ENCODE data around the gene NAT14. TPM values are rescaled to one million over a fixed set of nuclear protein-coding genes. Genes with fewer than 3 reads are reported as not detected.
"Not testable (repeated sequence)": the region's sequence is repeated elsewhere in the genome, so short reads cannot be mapped to it uniquely, and the experiment has no call there.

Gene NAT14
- total RNA-seq, 2 experiments from 2014 or later, result 10.5 to 14.7 TPM

- no peak for ATAC-seq (ENCODE audit: poor library complexity)
- CTCF ChIA-PET, result no interaction called here
These were observed 43.2 kb downstream of the NAT14 start for GRCh38 chr19:55528030-55528803.

DNA sequence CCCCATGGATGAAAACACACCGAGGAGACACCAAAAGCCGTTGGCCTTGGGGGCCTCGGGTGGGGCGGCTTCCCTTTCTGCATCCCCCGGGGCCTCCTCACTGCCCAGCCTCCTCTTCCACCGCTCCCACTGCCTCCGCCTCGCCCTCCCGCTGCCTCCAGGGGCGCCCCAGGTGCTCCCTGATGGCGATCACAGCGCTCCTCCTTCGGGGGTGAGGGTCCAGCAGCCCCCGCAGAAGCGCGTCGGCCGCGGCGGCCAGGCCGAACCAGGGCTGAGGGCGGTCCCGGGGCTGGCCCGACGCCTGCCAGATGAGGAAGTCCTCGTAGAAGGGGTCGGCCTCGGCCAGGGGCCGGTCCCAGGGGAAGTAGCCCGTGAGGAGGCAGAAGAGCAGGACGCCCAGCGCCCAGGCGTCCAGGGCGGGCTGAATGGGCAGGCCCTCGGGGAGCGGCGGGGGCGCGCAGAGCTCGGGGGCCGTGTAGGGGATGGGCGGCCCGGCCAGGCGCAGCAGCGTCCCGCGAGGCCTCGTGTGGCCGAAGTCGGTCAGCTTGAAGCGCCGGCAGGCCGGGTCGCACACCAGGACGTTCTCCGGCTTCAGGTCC, 44.7 kb downstream of the NAT14 start:
- H3K27ac Mint-ChIP-seq, result no peak overlapping the region
- ChIA-PET CTCF (no interaction called here), POLR2A (no interaction called here)
- no peaks in the 10 kb centered on the region for H3K9me3 ChIP-seq (ENCODE audit: control insufficient read depth in 1 of 2, insufficient read depth in 1 of 2, low read length in 2 of 2)
- no peak overlapping the region for H3K4me3 ChIP-seq (ENCODE audit: low read length)
- no peaks in the 10 kb centered on the region for H3K27me3 ChIP-seq (ENCODE audit: control insufficient read depth in 1 of 2, insufficient read depth in 2 of 2, low read length in 2 of 2)
- intact Hi-C loops (cut with DNase I, micrococcal nuclease), result no loop called here
- H3K36me3 ChIP-seq (ENCODE audit: insufficient read depth, low read length), result no peaks in the 10 kb centered on the region
- no peak overlapping the region for H3K27ac ChIP-seq (ENCODE audit: low read depth in 1 of 2, low read length in 2 of 2)
- H3K4me1 ChIP-seq (ENCODE audit: insufficient read depth, low read length), result no peaks in the 10 kb centered on the region
- peak in 1 of 14 experiments; percentile 12 for DNase-seq
- no peak for ATAC-seq (ENCODE audit: poor library complexity)
- no peaks in the 10 kb centered on the region for H3K27me3 Mint-ChIP-seq
- no peaks in the 10 kb centered on the region for H3K9me3 Mint-ChIP-seq
- H3K36me3 Mint-ChIP-seq (ENCODE audit: low read depth), result no peaks in the 10 kb centered on the region
- H3K4me1 Mint-ChIP-seq (ENCODE audit: low read depth), result no peaks in the 10 kb centered on the region
- TF ChIP-seq, protein P1, sequence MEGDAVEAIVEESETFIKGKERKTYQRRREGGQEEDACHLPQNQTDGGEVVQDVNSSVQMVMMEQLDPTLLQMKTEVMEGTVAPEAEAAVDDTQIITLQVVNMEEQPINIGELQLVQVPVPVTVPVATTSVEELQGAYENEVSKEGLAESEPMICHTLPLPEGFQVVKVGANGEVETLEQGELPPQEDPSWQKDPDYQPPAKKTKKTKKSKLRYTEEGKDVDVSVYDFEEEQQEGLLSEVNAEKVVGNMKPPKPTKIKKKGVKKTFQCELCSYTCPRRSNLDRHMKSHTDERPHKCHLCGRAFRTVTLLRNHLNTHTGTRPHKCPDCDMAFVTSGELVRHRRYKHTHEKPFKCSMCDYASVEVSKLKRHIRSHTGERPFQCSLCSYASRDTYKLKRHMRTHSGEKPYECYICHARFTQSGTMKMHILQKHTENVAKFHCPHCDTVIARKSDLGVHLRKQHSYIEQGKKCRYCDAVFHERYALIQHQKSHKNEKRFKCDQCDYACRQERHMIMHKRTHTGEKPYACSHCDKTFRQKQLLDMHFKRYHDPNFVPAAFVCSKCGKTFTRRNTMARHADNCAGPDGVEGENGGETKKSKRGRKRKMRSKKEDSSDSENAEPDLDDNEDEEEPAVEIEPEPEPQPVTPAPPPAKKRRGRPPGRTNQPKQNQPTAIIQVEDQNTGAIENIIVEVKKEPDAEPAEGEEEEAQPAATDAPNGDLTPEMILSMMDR (IDR thresholded peaks at IDR 0.05), result no peak
- no peak overlapping the region for H3K4me3 Mint-ChIP-seq

More at GRCh38 chr19:55528030-55528803, 43.2 kb downstream of the NAT14 start:
- DNase-seq, result no peak
- no peaks in the 10 kb centered on the region for H3K27me3 ChIP-seq (ENCODE audit: control insufficient read depth in 1 of 2, insufficient read depth in 2 of 2, low read length in 2 of 2)
- H3K4me3 ChIP-seq (ENCODE audit: low read length), result no peak overlapping the region
- Mint-ChIP-seq H3K9me3 (no peaks in the 10 kb centered on the region), H3K36me3 (ENCODE audit: low read depth) (no peaks in the 10 kb centered on the region), H3K27me3 (no peaks in the 10 kb centered on the region), H3K27ac (no peak overlapping the region), H3K4me1 (ENCODE audit: low read depth) (no peaks in the 10 kb centered on the region), H3K4me3 (no peak overlapping the region)
- H3K27ac ChIP-seq (ENCODE audit: low read depth in 1 of 2, low read length in 2 of 2), result no peak overlapping the region
- H3K9me3 ChIP-seq (ENCODE audit: control insufficient read depth in 1 of 2, insufficient read depth in 1 of 2, low read length in 2 of 2), result no peaks in the 10 kb centered on the region
- H3K36me3 ChIP-seq (ENCODE audit: insufficient read depth, low read length), result no peaks in the 10 kb centered on the region
- TF ChIP-seq, protein P1 (IDR thresholded peaks at IDR 0.05), result no peak
- no peaks in the 10 kb centered on the region for H3K4me1 ChIP-seq (ENCODE audit: insufficient read depth, low read length)
- intact Hi-C loops (cut with DNase I, micrococcal nuclease), result no loop called here
- POLR2A ChIA-PET, result no interaction called here

DNA sequence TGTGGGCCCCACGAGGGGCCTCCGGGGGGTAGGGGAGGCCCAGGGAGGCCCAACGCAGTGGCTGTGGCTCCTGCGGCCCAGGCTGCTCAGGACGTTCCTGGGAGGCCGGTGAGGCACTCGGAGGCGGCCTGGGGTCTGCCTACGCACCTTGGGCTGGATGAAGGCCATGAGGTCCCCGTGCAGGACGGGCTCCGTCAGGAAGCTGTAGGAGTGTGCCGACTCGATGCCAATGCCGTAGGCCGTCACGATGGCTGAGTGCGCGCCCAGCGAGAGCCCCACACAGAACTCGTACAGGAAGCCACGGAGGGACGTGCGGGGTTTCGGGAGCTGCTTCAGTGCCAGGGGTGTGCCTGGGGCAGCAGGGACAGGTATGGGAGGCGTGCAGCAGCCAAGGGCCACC, 46.0 kb downstream of the NAT14 start:
- no peaks in the 10 kb centered on the region for H3K9me3 Mint-ChIP-seq
- no peak overlapping the region for H3K4me3 Mint-ChIP-seq
- H3K36me3 Mint-ChIP-seq (ENCODE audit: low read depth), result no peaks in the 10 kb centered on the region
- H3K36me3 ChIP-seq (ENCODE audit: insufficient read depth, low read length), result no peaks in the 10 kb centered on the region
- no peaks in the 10 kb centered on the region for H3K4me1 ChIP-seq (ENCODE audit: insufficient read depth, low read length)
- TF ChIP-seq, protein P1 (IDR thresholded peaks at IDR 0.05), result no peak
- no peak overlapping the region for H3K27ac Mint-ChIP-seq
- ChIA-PET POLR2A (no interaction called here), CTCF (no interaction called here)
- intact Hi-C loops (cut with DNase I, micrococcal nuclease), result no loop called here
- H3K27me3 ChIP-seq (ENCODE audit: control insufficient read depth in 1 of 2, insufficient read depth in 2 of 2, low read length in 2 of 2), result no peaks in the 10 kb centered on the region
- DNase-seq (peak in 1 of 14 experiments; percentile 10), ATAC-seq (ENCODE audit: poor library complexity) (no peak)
- H3K27ac ChIP-seq (ENCODE audit: low read depth in 1 of 2, low read length in 2 of 2), result no peak overlapping the region
- no peak overlapping the region for H3K4me3 ChIP-seq (ENCODE audit: low read length)
- H3K9me3 ChIP-seq (ENCODE audit: control insufficient read depth in 1 of 2, insufficient read depth in 1 of 2, low read length in 2 of 2), result no peaks in the 10 kb centered on the region
- no peaks in the 10 kb centered on the region for H3K27me3 Mint-ChIP-seq
- no peaks in the 10 kb centered on the region for H3K4me1 Mint-ChIP-seq (ENCODE audit: low read depth)

- H3K4me1 Mint-ChIP-seq (ENCODE audit: low read depth); H3K36me3 ChIP-seq (ENCODE audit: insufficient read depth, low read length); H3K36me3 Mint-ChIP-seq (ENCODE audit: low read depth); intact Hi-C loops (cut with DNase I, micrococcal nuclease); H3K27ac Mint-ChIP-seq; DNase-seq; H3K9me3 Mint-ChIP-seq; H3K9me3 ChIP-seq (ENCODE audit: control insufficient read depth in 1 of 2, insufficient read depth in 1 of 2, low read length in 2 of 2); H3K4me1 ChIP-seq (ENCODE audit: insufficient read depth, low read length); H3K27me3 ChIP-seq (ENCODE audit: control insufficient read depth in 1 of 2, insufficient read depth in 2 of 2, low read length in 2 of 2); ATAC-seq (ENCODE audit: poor library complexity); H3K4me3 ChIP-seq (ENCODE audit: low read length); H3K27ac ChIP-seq (ENCODE audit: low read depth in 1 of 2, low read length in 2 of 2); H3K4me3 Mint-ChIP-seq; POLR2A ChIA-PET; CTCF ChIA-PET; H3K27me3 Mint-ChIP-seq: not testable (repeated sequence)
These were observed 49.3 kb downstream of the NAT14 start for GRCh38 chr19:55534280-55534679.
